Heart right ventricle (tissue), 16 donors: ENCODE data around the gene DCX. TPM values are rescaled to one million over a fixed set of nuclear protein-coding genes. Genes with fewer than 3 reads are reported as not detected.

Experiments used
- ATAC-seq, 8 donors: fragments of 200-7000 bp; cut with Tn5 transposase; one replicate each; pipeline ENCODE4 v1.9.1; 2020; ENCODE audit warnings: mild to moderate bottlenecking in 8 of 8, moderate library complexity in 8 of 8, moderate number of reproducible peaks in 1 of 8
- DNase-seq, 2 donors: peaks; one replicate each; pipeline ENCODE4 v3.0.0-alpha.2; 2020
- H3K27ac ChIP-seq, 10 donors: fragments of 200-600 bp; sonication (generic) in 2 of 10; one replicate each; pipeline versions ENCODE4 v1.5.0 to v1.8.0; 2020 to 2022; ENCODE audit warnings: mild to moderate bottlenecking in 3 of 10
- H3K27me3 ChIP-seq, 7 donors: fragments of 200-600 bp; one replicate each; pipeline ENCODE4 v1.8.0; 2021 to 2022; ENCODE audit warnings: mild to moderate bottlenecking in 2 of 7
- H3K36me3 ChIP-seq, 9 donors: fragments of 200-600 bp; sonication (generic) in 1 of 9; one replicate each; pipeline versions ENCODE4 v1.5.0 to v1.8.0; 2020 to 2022; ENCODE audit warnings: mild to moderate bottlenecking in 2 of 9
- H3K4me1 ChIP-seq, 9 donors: fragments of 200-600 bp; sonication (generic) in 1 of 9; one replicate each; pipeline versions ENCODE4 v1.5.0 to v1.8.0; 2020 to 2022; ENCODE audit warnings: mild to moderate bottlenecking in 4 of 9
- H3K4me3 ChIP-seq, 10 donors: fragments of 200-600 bp; sonication (generic) in 2 of 10; one replicate each; pipeline versions ENCODE4 v1.5.0 to v1.8.0; 2020 to 2022; ENCODE audit warnings: mild to moderate bottlenecking in 7 of 10, moderate library complexity in 2 of 10
- H3K9me3 ChIP-seq, 11 donors: fragments of 200-600 bp in 10 of 11; sonication (generic) in 2 of 11; one replicate each; pipeline versions ENCODE4 v1.5.0 to v1.8.0; 2013 to 2022; ENCODE audit warnings: mild to moderate bottlenecking in 2 of 11, control low read depth in 1 of 11, moderate library complexity in 1 of 11
- CTCF ChIP-seq, 9 donors: fragments of 200-600 bp; sonication (generic) in 2 of 9; IDR thresholded peaks; one replicate each; pipeline versions ENCODE4 v1.5.0 to v1.8.0; 2021 to 2022; ENCODE audit warnings: antibody characterized with exemption in 9 of 9, mild to moderate bottlenecking in 5 of 9, moderate library complexity in 1 of 9
- WGBS, 2 donors: extraction: QIAGEN DNeasy Blood & Tissue Kit; methylation state at CpG; one replicate each; pipeline ENCODE4 v1.1.7; 2013; ENCODE audit warnings: inconsistent platforms in 1 of 2; 5-methylcytosine and 5-hydroxymethylcytosine counted together
- intact Hi-C, 10 donors: fragments of 100-400 bp; cut with DNase I; formaldehyde crosslinking; loops; one replicate each; pipeline versions ENCODE4 v1.11.1 to v1.14.2; 2022
- polyA plus RNA-seq, 2 donors: library from polyadenylated mRNA; stranded (reverse); fragments of 200-250 nt; gene quantifications; one replicate each; pipeline ENCODE4 v1.2.3, GENCODE V29; 2013
- total RNA-seq, 10 donors: library from RNA; stranded (reverse); fragmentation: NEBNext Ultra II Directional in 3 of 10; extraction: Animal tissue kit (Norgen Biotek cat#: 25700) in 3 of 10; gene quantifications; one replicate each; pipeline versions ENCODE4 v1.2.1 to v1.2.4, GENCODE V29; 2021 to 2023
- donor health status: Arrhythmogenic right ventricular cardiomyopathy.
- donor health status: ischemic (EF 13 %, LVEDD 7.1; RV severe dilation, severe dysfunction).
- donor health status: healthy with polysubstance abuse.
- donor health status: DM: no; HTN: yes; CAD: no.
- donor health status: DM: no; HTN: no; CAD: no.
- donor health status: ischemic (EF 25% LVEDD 6.9; RV normal size, moderate dysfunction).
- donor health status: ischemic (EF 25% LVEDD 5.7; RV mildly dilated, moderate dysfunction).
- donor health status: healthy.
- donor health status: DM: yes; HTN: yes; CAD: no.
- donor health status: Ischemic cardiomyopathy.
- donor health status: ischemic (EF 35%, LVEDD 5.7; RV mildly dilated, moderate dysfunction).
- donor health status: nonischemic (EF 11% LVEDD 7.7; RV severe dilation, severe dysfunction).
- donor health status: DM: yes; HTN: yes; CAD: no.
- donor health status: PGD.
- donor health status: ischemic (EF 29% LVEDD 5.4; RV normal size, mild dysfunction).
- donor health status: nonischemic (EF 23%, LVEDD 6.1; RV moderate dilation, normal function).

DCX gene
- total and polyA plus RNA-seq, 12 donors: under 0.01 to 0.18 (median 0.09) TPM; not detected in 3

GRCh38 chrX:111282139-111282538 lies 129.9 kb downstream of the DCX start:
- 85 to 90% methylated on average over 6 of the region's 6 CpGs for WGBS, 2 donors
- intact Hi-C loops: no loop called here
- H3K36me3 ChIP-seq: no peaks in the 10 kb centered on the region

GRCh38 chrX:111270339-111270738 lies 141.7 kb downstream of the DCX start, which contains the start of gene CAPN6:
CAPN6 (minus strand) TSS chrX:111270483; CDS start chrX:111263936, 6,547 bp downstream.
- no peak for DNase-seq
- Histone ChIP-seq H3K27ac (no peak within 1 kb of the TSS), H3K4me1 (no peaks in the 10 kb centered on the region), H3K27me3 (peaks cover 0 to 89% (median 0%) of the 10 kb centered on the region in 7 donors), H3K9me3 (no peaks in the 10 kb centered on the region), H3K4me3 (no peak within 1 kb of the TSS), H3K36me3 (no peaks in the 10 kb centered on the region)
- WGBS, 2 donors: 48 to 52% methylated on average over 8 of the region's 8 CpGs
- intact Hi-C loops: no loop called here
- no peak for TF ChIP-seq CTCF (IDR thresholded peaks at IDR 0.05)
- no peak for ATAC-seq

More at GRCh38 chrX:111282139-111282538, 129.9 kb downstream of the DCX start:
- ATAC-seq (no peak), DNase-seq (no peak)
- no peak overlapping the region for H3K4me3 ChIP-seq
- no peak overlapping the region for H3K27ac ChIP-seq
- H3K9me3 ChIP-seq: no peaks in the 10 kb centered on the region
- H3K4me1 ChIP-seq: no peaks in the 10 kb centered on the region
- peaks cover 0 to 27% (median 0%) of the 10 kb centered on the region in 7 donors for H3K27me3 ChIP-seq
- no peak for TF ChIP-seq CTCF (IDR thresholded peaks at IDR 0.05)

GRCh38 chrX:111268506-111268905 lies 143.5 kb downstream of the DCX start:
- H3K4me1 ChIP-seq: no peaks in the 10 kb centered on the region
- no peaks in the 10 kb centered on the region for H3K9me3 ChIP-seq
- no peak for DNase-seq
- no peak for ATAC-seq
- WGBS, 2 donors: 38 to 40% methylated on average over 2 of the region's 2 CpGs
- no peaks in the 10 kb centered on the region for H3K36me3 ChIP-seq
- peaks cover 0 to 90% (median 0%) of the 10 kb centered on the region in 7 donors for H3K27me3 ChIP-seq
- TF ChIP-seq CTCF (IDR thresholded peaks at IDR 0.05): no peak
- H3K27ac ChIP-seq: no peak overlapping the region
- no peak overlapping the region for H3K4me3 ChIP-seq
- intact Hi-C loops: loop anchor here in 6 of 10 donors (10.0 kb wide), 2 partner anchors 176 to 186 kb away; no protein-coding TSS in a partner anchor

- no peak for ATAC-seq
- intact Hi-C loops: loop anchor here in 6 of 10 donors (10.0 kb wide), 2 partner anchors 179 to 189 kb away; no protein-coding TSS in a partner anchor
- Histone ChIP-seq H3K36me3 (no peaks in the 10 kb centered on the region), H3K27me3 (peaks cover 0 to 76% (median 0%) of the 10 kb centered on the region in 7 donors), H3K27ac (no peak overlapping the region), H3K4me1 (no peaks in the 10 kb centered on the region), H3K4me3 (no peak overlapping the region), H3K9me3 (no peaks in the 10 kb centered on the region)
- TF ChIP-seq CTCF (IDR thresholded peaks at IDR 0.05): no peak
- whole genome bisulfite sequencing, 2 donors: 69 to 87% methylated on average over 2 of the region's 2 CpGs
- no peak for DNase-seq
Observed at GRCh38 chrX:111265486-111265885, 146.5 kb downstream of the DCX start.
